Common myeloid progenitor, CD34-positive (primary cell): ENCODE data around the gene LASP1.

Experiments used
- CTCF ChIA-PET: fragments of 350-600 bp; sonication (Branson Sonifier 250); formaldehyde crosslinking; loops from one replicate; lab custom pipeline; 2021; ENCODE audit warnings: antibody characterized with exemption; lab: Charles Lee
- POLR2A ChIA-PET: fragments of 350-600 bp; sonication (Branson Sonifier 250); formaldehyde crosslinking; loops from one replicate; lab custom pipeline; 2021; ENCODE audit warnings: antibody characterized with exemption; lab: Charles Lee
- DNase-seq, 3 donors: peaks; one replicate each; pipeline versions ENCODE4 v3.0.0 to v3.0.0-alpha.2; 2013
- H3K27ac ChIP-seq, 2 experiments: 1 replicate in 1 of 2; 2 replicates in 1 of 2; pipeline ENCODE4 v1.7.0; 2013; ENCODE audit warnings: inconsistent platforms in 2 of 2, low read length in 2 of 2, mild to moderate bottlenecking in 2 of 2, low read depth in 1 of 2, moderate library complexity in 1 of 2; ENCODE audit not compliant: severe bottlenecking in 2 of 2, insufficient read depth in 1 of 2, poor library complexity in 1 of 2
- H3K27me3 ChIP-seq, 5 experiments: replicated peaks in 2 of 5; 1 replicate in 3 of 5; 2 replicates in 2 of 5; pipeline versions ENCODE4 v1.6.1 to v1.7.0; 2013; ENCODE audit warnings: low read length in 4 of 5, mild to moderate bottlenecking in 2 of 5, moderate library complexity in 2 of 5, inconsistent platforms in 1 of 5; ENCODE audit not compliant: insufficient read depth in 5 of 5, control insufficient read depth in 4 of 5
- H3K36me3 ChIP-seq, 4 experiments: 1 replicate in 2 of 4; 2 replicates in 2 of 4; pipeline versions ENCODE4 v1.6.1 to v1.7.0; 2013; ENCODE audit warnings: low read length in 3 of 4, control low read depth in 1 of 4, mild to moderate bottlenecking in 1 of 4; ENCODE audit not compliant: control insufficient read depth in 4 of 4, insufficient read depth in 4 of 4
- H3K4me1 ChIP-seq, 4 experiments: 1 replicate in 3 of 4; 2 replicates in 1 of 4; pipeline versions ENCODE4 v1.6.1 to v1.7.1; 2013; ENCODE audit warnings: low read length in 3 of 4, mild to moderate bottlenecking in 3 of 4, control low read depth in 1 of 4, inconsistent platforms in 1 of 4, moderate library complexity in 1 of 4; ENCODE audit not compliant: control insufficient read depth in 4 of 4, insufficient read depth in 4 of 4; ENCODE audit errors: control extremely low read depth in 1 of 4
- H3K4me3 ChIP-seq, 7 experiments: 1 replicate in 4 of 7; 2 replicates in 3 of 7; pipeline versions ENCODE4 v1.5.1 to v1.7.0; 2013; ENCODE audit warnings: mild to moderate bottlenecking in 7 of 7, low read length in 6 of 7, moderate library complexity in 6 of 7, inconsistent platforms in 2 of 7, low read depth in 2 of 7, control low read depth in 1 of 7; ENCODE audit not compliant: insufficient read depth in 4 of 7, control insufficient read depth in 1 of 7; ENCODE audit errors: extremely low read depth in 1 of 7
- H3K9me3 ChIP-seq, 5 experiments: 1 replicate in 4 of 5; 2 replicates in 1 of 5; pipeline versions ENCODE4 v1.6.1 to v1.7.1; 2013; ENCODE audit warnings: low read length in 4 of 5, mild to moderate bottlenecking in 2 of 5, inconsistent platforms in 1 of 5, low read depth in 1 of 5, moderate library complexity in 1 of 5; ENCODE audit not compliant: control insufficient read depth in 4 of 5, insufficient read depth in 2 of 5; ENCODE audit errors: control extremely low read depth in 1 of 5
- WGBS: methylation state at CpG from one replicate; pipeline ENCODE4 v1.1.5; 2013; ENCODE audit not compliant: insufficient coverage; 5-methylcytosine and 5-hydroxymethylcytosine counted together

The LASP1 gene

GRCh38 chr17:38889745-38890409, 20.0 kb downstream of the LASP1 start:
- Histone ChIP-seq H3K9me3 (no peaks in the 10 kb centered on the region), H3K4me1 (peaks cover 0 to 63% (median 24%) of the 10 kb centered on the region in 4 experiments), H3K4me3 (no peak overlapping the region), H3K27ac (peak overlapping the region in 1 of 2 experiments; percentile 0), H3K27me3 (no peaks in the 10 kb centered on the region), H3K36me3 (peaks cover 9 to 76% (median 40%) of the 10 kb centered on the region in 4 experiments)
- CTCF ChIA-PET: no interaction called here
- DNase-seq: no peak
- POLR2A ChIA-PET: interaction anchor here (0.7 kb wide), 1 partner anchor 9 kb away, joined by 3 read pairs; no protein-coding TSS in a partner anchor
- WGBS: 92% methylated on average over 12 of the region's 12 CpGs

GRCh38 chr17:38890410-38890746, 20.5 kb downstream of the LASP1 start:
- Histone ChIP-seq H3K36me3 (peaks cover 9 to 71% (median 37%) of the 10 kb centered on the region in 4 experiments), H3K27me3 (no peaks in the 10 kb centered on the region), H3K4me3 (no peak overlapping the region), H3K27ac (no peak overlapping the region), H3K9me3 (no peaks in the 10 kb centered on the region), H3K4me1 (peaks cover 0 to 58% (median 22%) of the 10 kb centered on the region in 4 experiments)
- CTCF ChIA-PET: no interaction called here
- 86% methylated on average over 6 of the region's 8 CpGs for WGBS
- DNase-seq: no peak
- POLR2A ChIA-PET: no interaction called here

- CTCF ChIA-PET: interaction anchor here (1.9 to 3.9 kb wide), 2 partner anchors 19 to 32 kb away, joined by 8 to 15 read pairs; no protein-coding TSS in a partner anchor
Observed at GRCh38 chr17:38891441-38891840, 21.6 kb downstream of the LASP1 start.

GRCh38 chr17:38892083-38892482, 22.2 kb downstream of the LASP1 start:
- 93% methylated on average over 4 of the region's 4 CpGs for WGBS
- peaks cover 11 to 71% (median 43%) of the 10 kb centered on the region in 4 experiments for H3K36me3 ChIP-seq
- H3K27me3 ChIP-seq: no peaks in the 10 kb centered on the region
- ChIA-PET CTCF (interaction anchor here (1.9 to 3.9 kb wide), 2 partner anchors 20 to 32 kb away, joined by 8 to 15 read pairs; no protein-coding TSS in a partner anchor), POLR2A (no interaction called here)
- no peak for DNase-seq
- no peaks in the 10 kb centered on the region for H3K9me3 ChIP-seq
- H3K4me3 ChIP-seq: no peak overlapping the region
- peaks cover 0 to 61% (median 27%) of the 10 kb centered on the region in 4 experiments for H3K4me1 ChIP-seq
- peak overlapping the region in 1 of 2 experiments; percentile 49 for H3K27ac ChIP-seq

More at GRCh38 chr17:38891441-38891840, 21.6 kb downstream of the LASP1 start:
- H3K4me3 ChIP-seq: no peak overlapping the region
- H3K36me3 ChIP-seq: peaks cover 11 to 70% (median 41%) of the 10 kb centered on the region in 4 experiments
- H3K9me3 ChIP-seq: no peaks in the 10 kb centered on the region
- POLR2A ChIA-PET: interaction anchor here (0.9 kb wide), 1 partner anchor 9 kb away, joined by 4 read pairs; no protein-coding TSS in a partner anchor
- WGBS: 96% methylated on average over 8 of the region's 8 CpGs
- no peaks in the 10 kb centered on the region for H3K27me3 ChIP-seq
- H3K4me1 ChIP-seq: peaks cover 0 to 57% (median 22%) of the 10 kb centered on the region in 4 experiments
- DNase-seq: no peak
- no peak overlapping the region for H3K27ac ChIP-seq

- Histone ChIP-seq H3K4me3 (no peak overlapping the region), H3K27ac (no peak overlapping the region), H3K4me1 (peaks cover 2 to 67% (median 32%) of the 10 kb centered on the region in 4 experiments), H3K9me3 (no peaks in the 10 kb centered on the region), H3K27me3 (no peaks in the 10 kb centered on the region), H3K36me3 (peaks cover 11 to 67% (median 40%) of the 10 kb centered on the region in 4 experiments)
- WGBS: 80% methylated on average over 6 of the region's 13 CpGs
- ChIA-PET POLR2A (interaction anchor here (1.3 kb wide), 1 partner anchor 23 kb away, joined by 4 read pairs; the partner anchor contains the start of gene LASP1), CTCF (interaction anchor here (0.9 to 3.9 kb wide), 3 partner anchors 20 to 33 kb away, joined by 3 to 15 read pairs (median 8); partner anchors contain the start of gene LASP1NB)
- no peak for DNase-seq
Observed at GRCh38 chr17:38892620-38893019, 22.8 kb downstream of the LASP1 start.

GRCh38 chr17:38893113-38893512, 23.3 kb downstream of the LASP1 start:
- POLR2A ChIA-PET: interaction anchor here (1.3 kb wide), 1 partner anchor 24 kb away, joined by 4 read pairs; the partner anchor contains the start of gene LASP1
- no peaks in the 10 kb centered on the region for H3K9me3 ChIP-seq
- peaks cover 6 to 72% (median 37%) of the 10 kb centered on the region in 4 experiments for H3K4me1 ChIP-seq
- H3K27ac ChIP-seq: no peak overlapping the region
- peak in 2 of 3 donors; percentile 24 to 34 for DNase-seq
- H3K36me3 ChIP-seq: peaks cover 11 to 62% (median 38%) of the 10 kb centered on the region in 4 experiments
- H3K4me3 ChIP-seq: no peak overlapping the region
- 88% methylated on average over 5 of the region's 5 CpGs for WGBS
- H3K27me3 ChIP-seq: no peaks in the 10 kb centered on the region
- CTCF ChIA-PET: interaction anchor here (0.9 to 3.9 kb wide), 5 partner anchors 9 to 32 kb away, joined by 3 to 15 read pairs (median 8); partner anchors contain the start of gene LASP1NB
